K562 (cell line): ENCODE data around the gene SELENOT. TPM values are rescaled to one million over a fixed set of nuclear protein-coding genes. Genes with fewer than 3 reads are reported as not detected.

Experiments
- ATAC-seq: fragments of 200-7000 bp; cut with Tn5 transposase; 3 replicates; pipeline ENCODE4 v1.9.1; 2020; ENCODE audit warnings: moderate library complexity
- BruUV-seq: library from RNA; stranded (reverse); fragments of 400-500 nt; replicated peaks from 2 replicates; lab custom pipeline; 2021; lab: Mats Ljungman, UMichigan
- CTCF ChIA-PET: fragments of 300-600 bp; formaldehyde crosslinking; extraction: SDS; loops from one replicate; lab custom pipeline; 2021; ENCODE audit warnings: low intra/inter-chr PET ratio; lab: Yijun Ruan, JAX
- POLR2A ChIA-PET: fragments of 300-600, 350-650 bp; sonication (Branson Sonifier 250); formaldehyde crosslinking; extraction: SDS; loops from one replicate; lab custom pipeline; 2021; ENCODE audit warnings: antibody characterized with exemption, inconsistent platforms; lab: Yijun Ruan, JAX
- DNase-seq, 4 experiments: peaks; one replicate each; pipeline versions ENCODE4 v3.0.0 to v3.0.0-alpha.2; 2011 to 2018; ENCODE audit warnings: low spot score in 3 of 4, mixed read lengths in 3 of 4; ENCODE audit errors: extremely low read depth in 1 of 4
- FAIRE-seq: peaks from 2 replicates; lab custom pipeline; 2011; peaks lifted over from hg19 to GRCh38; lab: Jason Lieb, UNC
- H2AFZ ChIP-seq: 2 replicates; pipeline ENCODE4 v1.6.0; 2011; ENCODE audit warnings: low read depth, low read length, control low read depth, inconsistent platforms
- H3K27ac ChIP-seq: fragments of 200-600 bp; 3 replicates; pipeline ENCODE4 v1.8.0; 2011; ENCODE audit warnings: low read depth, mild to moderate bottlenecking, control low read depth, inconsistent platforms, low read length, moderate library complexity, mixed read lengths; ENCODE audit errors: extremely low read depth
- H3K27me3 ChIP-seq, 2 experiments: fragments of 300-600 bp in 1 of 2; 2 replicates in 1 of 2; 3 replicates in 1 of 2; pipeline versions ENCODE4 v1.6.0 to v1.8.0; 2011; ENCODE audit warnings: inconsistent platforms in 2 of 2, low read length in 2 of 2, mild to moderate bottlenecking in 1 of 2, mixed read lengths in 1 of 2, moderate library complexity in 1 of 2; ENCODE audit not compliant: control insufficient read depth in 2 of 2, insufficient read depth in 2 of 2
- H3K36me3 ChIP-seq: fragments of 300-600 bp; 3 replicates; pipeline ENCODE4 v1.8.0; 2011; ENCODE audit warnings: mild to moderate bottlenecking, low read length, inconsistent platforms; ENCODE audit not compliant: control insufficient read depth, insufficient read depth
- H3K4me1 ChIP-seq, 2 experiments: fragments of 200-600 bp in 1 of 2; replicated peaks in 1 of 2; 2 replicates in 1 of 2; 3 replicates in 1 of 2; pipeline versions ENCODE4 v1.5.1 to v1.8.0; 2011; ENCODE audit warnings: inconsistent platforms in 2 of 2, low read length in 2 of 2, mild to moderate bottlenecking in 1 of 2, mixed read lengths in 1 of 2, moderate library complexity in 1 of 2; ENCODE audit not compliant: control insufficient read depth in 2 of 2, insufficient read depth in 2 of 2
- H3K4me2 ChIP-seq: 2 replicates; pipeline ENCODE4 v1.6.1; 2011; ENCODE audit warnings: low read length, control low read depth, inconsistent platforms, mixed read lengths; ENCODE audit not compliant: insufficient read depth
- H3K4me3 ChIP-seq: fragments of 200-600 bp; sonication (generic), shearing (Covaris generic); 2 replicates; pipeline ENCODE4 v1.5.1; 2016; ENCODE audit warnings: control low read depth, inconsistent platforms
- H3K79me2 ChIP-seq: fragments of 200-600 bp; 3 replicates; pipeline ENCODE4 v1.8.0; 2011; ENCODE audit warnings: low read length, inconsistent platforms; ENCODE audit not compliant: control insufficient read depth, insufficient read depth
- H3K9ac ChIP-seq, 2 experiments: 2 replicates each; pipeline versions ENCODE4 v1.6.0 to v1.6.1; 2011; ENCODE audit warnings: low read depth in 2 of 2, low read length in 2 of 2, control low read depth in 1 of 2, inconsistent platforms in 1 of 2, mild to moderate bottlenecking in 1 of 2, mixed read lengths in 1 of 2; ENCODE audit not compliant: insufficient read depth in 1 of 2
- H3K9me1 ChIP-seq: one replicate; pipeline ENCODE4 v1.6.0; 2011; ENCODE audit warnings: inconsistent platforms, mild to moderate bottlenecking, low read length, moderate library complexity; ENCODE audit not compliant: control insufficient read depth, insufficient read depth
- H3K9me3 ChIP-seq: replicated peaks from 2 replicates; pipeline ENCODE4 v1.5.1; 2011; ENCODE audit warnings: low read depth, low read length, inconsistent platforms; ENCODE audit not compliant: control insufficient read depth, insufficient read depth
- H4K20me1 ChIP-seq: replicated peaks from 2 replicates; pipeline ENCODE4 v1.6.1; 2011; ENCODE audit warnings: low read length, inconsistent platforms, mixed read lengths; ENCODE audit not compliant: control insufficient read depth, insufficient read depth
- PYGO2 ChIP-seq: fragments of 450-650 bp; IDR thresholded peaks from 2 replicates; pipeline ENCODE4 v1.6.1; 2016; ENCODE audit warnings: mild to moderate bottlenecking, missing genetic modification characterization, moderate library complexity, missing compliant biosample characterization
- ZBTB5 ChIP-seq: fragments of 450-650 bp; IDR thresholded peaks from 2 replicates; pipeline ENCODE4 v1.6.1; 2017; ENCODE audit warnings: antibody characterized with exemption
- ZFP36 ChIP-seq: fragments of 150-350 bp; IDR thresholded peaks from 2 replicates; pipeline ENCODE4 v1.6.1; 2018; ENCODE audit warnings: low read length, low read depth; ENCODE audit not compliant: partially characterized antibody
- WGBS: fragments of 100-300 bp; shearing (Covaris generic); methylation state at CpG from one replicate; pipeline ENCODE4 v1.1.6; 2016; ENCODE audit warnings: low coverage, mixed read lengths; ENCODE audit not compliant: insufficient coverage; ENCODE audit errors: missing lambda C conversion rate; 5-methylcytosine and 5-hydroxymethylcytosine counted together
- in situ Hi-C: fragments of 300-500 bp; cut with MboI; formaldehyde crosslinking; loops from 4 replicates; pipeline ENCODE4 v1.15.0; 2018; ENCODE audit warnings: inconsistent platforms, mixed read lengths
- intact Hi-C: fragments of 100-400 bp; cut with micrococcal nuclease; formaldehyde crosslinking; loops from 2 replicates; pipeline ENCODE4 v1.14.2; 2022
- polyA plus RNA-seq, 8 experiments: library from polyadenylated mRNA; depleted of rRNA in 4 of 8; stranded (reverse) in 5 of 8; unstranded in 3 of 8; fragments of >200 nt; fragmentation: Nextera tagmentation in 2 of 8; fragmentation: Illumina TruSeq in 1 of 8; extraction: Ambion mirVana in 2 of 8; extraction: Trizol in 1 of 8; gene quantifications; 2 replicates each; pipeline versions ENCODE4 v1.2.1 to v1.2.3, GENCODE V29; 2011 to 2014; ENCODE audit warnings: inconsistent platforms in 1 of 8, missing spikeins in 1 of 8
- total RNA-seq, 7 experiments: library from RNA; depleted of rRNA in 6 of 7; stranded (reverse); fragments of >200 nt in 6 of 7; fragmentation: Illumina TruSeq in 2 of 7; extraction: Trizol in 2 of 7; gene quantifications; 2 replicates each; pipeline versions ENCODE4 v1.2.1 to v1.2.3, GENCODE V29; 2011 to 2021; ENCODE audit warnings: low replicate concordance in 1 of 7
- TF ChIP-seq, protein P1 (sequence below): fragments of 450-650 bp; IDR thresholded peaks from 2 replicates; pipeline ENCODE4 v1.6.1; 2016; ENCODE audit warnings: low read depth

SELENOT gene
- total and polyA plus RNA-seq, 9 of the 15 experiments (the other 6 are each of a cell fraction or from before 2014, with no cell fraction given) = 33.0 to 411 (median 91.9) TPM

DNA sequence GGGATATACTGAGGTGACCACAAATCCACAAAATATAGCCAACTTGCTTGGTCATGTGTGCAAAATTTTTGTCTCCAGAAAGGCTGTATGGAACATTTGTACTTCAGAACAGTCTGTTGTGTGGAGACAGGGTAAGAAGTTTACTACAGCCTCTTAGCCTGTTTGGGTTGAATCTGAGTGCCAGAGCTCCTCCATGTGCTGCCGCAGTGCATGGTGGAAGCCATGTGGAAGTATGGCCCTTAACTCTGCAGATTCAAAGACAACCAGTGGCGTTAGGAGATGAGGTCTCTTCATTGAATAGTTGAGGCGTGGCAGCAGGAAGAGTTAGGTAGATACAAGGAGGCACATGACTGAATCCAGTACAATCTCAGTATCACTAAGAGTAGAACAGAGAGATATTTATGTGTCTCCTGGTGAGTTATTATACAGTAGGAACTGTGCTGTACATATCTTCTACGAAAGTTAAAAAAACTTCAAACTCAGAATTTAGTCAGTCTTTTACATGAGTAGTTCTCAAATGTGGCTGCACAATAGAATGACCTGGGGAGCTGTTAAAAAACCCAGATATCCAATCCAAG, 47.2 kb upstream of the SELENOT start:
- CTCF ChIA-PET = no interaction called here
- Histone ChIP-seq H3K4me2 (no peak overlapping the region), H3K27ac (no peak overlapping the region), H3K9ac (no peak overlapping the region), H4K20me1 (0 out of 2 replicates have a peak, but pooled peaks cover 4% of the 10 kb centered on the region), H3K9me3 (no peaks in the 10 kb centered on the region), H3K79me2 (peaks cover 78% of the 10 kb centered on the region), H2AFZ (no peak overlapping the region), H3K4me1 (no peaks in the 10 kb centered on the region), H3K9me1 (no peaks in the 10 kb centered on the region), H3K4me3 (no peak overlapping the region), H3K27me3 (no peaks in the 10 kb centered on the region), H3K36me3 (peaks cover 86% of the 10 kb centered on the region)
- BruUV-seq = no TSS peak
- in situ Hi-C loops (no loop called here), intact Hi-C loops (no loop called here)
- FAIRE-seq (no peak), DNase-seq (no peak), ATAC-seq (peak; percentile 71)
- WGBS = 83% methylated on average over 4 of the region's 4 CpGs
- TF ChIP-seq PYGO2 (tag) = no peak
- POLR2A ChIA-PET = interaction anchor here (1.7 to 1.9 kb wide), 2 partner anchors 10 to 21 kb away, joined by 6 to 9 read pairs; partner anchors contain the start of genes EIF2A and SERP1

DNA sequence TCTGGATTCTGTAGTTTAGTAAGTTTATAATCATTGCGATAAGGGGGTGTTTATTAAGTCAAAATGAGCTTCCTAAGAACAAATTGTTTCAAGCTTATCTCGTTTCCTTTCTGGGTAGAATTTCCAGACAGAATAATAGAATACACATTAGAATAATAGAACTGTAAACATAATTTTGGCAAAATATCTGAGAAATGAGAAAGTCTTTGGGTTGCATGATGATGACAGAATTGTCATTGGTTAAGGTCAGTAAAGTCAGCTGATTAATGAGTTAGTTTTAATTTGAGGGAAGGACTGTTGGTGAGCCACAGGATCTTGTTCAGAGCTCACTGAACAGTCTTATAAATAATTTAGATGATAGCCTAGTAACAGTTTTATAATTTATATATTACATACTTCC, 46.3 kb upstream of the SELENOT start:
- peaks cover 86% of the 10 kb centered on the region for H3K36me3 ChIP-seq
- FAIRE-seq = no peak
- H3K4me2 ChIP-seq = no peak overlapping the region
- ChIA-PET CTCF (no interaction called here), POLR2A (interaction anchor here (1.0 to 1.9 kb wide), 4 partner anchors 8 to 20 kb away, joined by 3 to 9 read pairs (median 5); partner anchors contain the start of genes EIF2A and SERP1)
- no peak overlapping the region for H2AFZ ChIP-seq
- DNase-seq = no peak
- H3K27me3 ChIP-seq = no peaks in the 10 kb centered on the region
- in situ Hi-C loops (no loop called here), intact Hi-C loops (no loop called here)
- ATAC-seq = no peak
- H3K4me3 ChIP-seq = no peak overlapping the region
- H3K27ac ChIP-seq = no peak overlapping the region
- no peaks in the 10 kb centered on the region for H3K9me1 ChIP-seq
- no peak overlapping the region for H3K9ac ChIP-seq
- H3K4me1 ChIP-seq = no peaks in the 10 kb centered on the region
- BruUV-seq = no TSS peak
- WGBS = 93% methylated on average over 2 of the region's 2 CpGs
- H3K79me2 ChIP-seq = peaks cover 70% of the 10 kb centered on the region
- no peaks in the 10 kb centered on the region for H3K9me3 ChIP-seq
- H4K20me1 ChIP-seq = 0 out of 2 replicates have a peak, but pooled peaks cover 4% of the 10 kb centered on the region
- no peak for TF ChIP-seq ZBTB5
- no peak for TF ChIP-seq ZFP36
- TF ChIP-seq, protein P1, sequence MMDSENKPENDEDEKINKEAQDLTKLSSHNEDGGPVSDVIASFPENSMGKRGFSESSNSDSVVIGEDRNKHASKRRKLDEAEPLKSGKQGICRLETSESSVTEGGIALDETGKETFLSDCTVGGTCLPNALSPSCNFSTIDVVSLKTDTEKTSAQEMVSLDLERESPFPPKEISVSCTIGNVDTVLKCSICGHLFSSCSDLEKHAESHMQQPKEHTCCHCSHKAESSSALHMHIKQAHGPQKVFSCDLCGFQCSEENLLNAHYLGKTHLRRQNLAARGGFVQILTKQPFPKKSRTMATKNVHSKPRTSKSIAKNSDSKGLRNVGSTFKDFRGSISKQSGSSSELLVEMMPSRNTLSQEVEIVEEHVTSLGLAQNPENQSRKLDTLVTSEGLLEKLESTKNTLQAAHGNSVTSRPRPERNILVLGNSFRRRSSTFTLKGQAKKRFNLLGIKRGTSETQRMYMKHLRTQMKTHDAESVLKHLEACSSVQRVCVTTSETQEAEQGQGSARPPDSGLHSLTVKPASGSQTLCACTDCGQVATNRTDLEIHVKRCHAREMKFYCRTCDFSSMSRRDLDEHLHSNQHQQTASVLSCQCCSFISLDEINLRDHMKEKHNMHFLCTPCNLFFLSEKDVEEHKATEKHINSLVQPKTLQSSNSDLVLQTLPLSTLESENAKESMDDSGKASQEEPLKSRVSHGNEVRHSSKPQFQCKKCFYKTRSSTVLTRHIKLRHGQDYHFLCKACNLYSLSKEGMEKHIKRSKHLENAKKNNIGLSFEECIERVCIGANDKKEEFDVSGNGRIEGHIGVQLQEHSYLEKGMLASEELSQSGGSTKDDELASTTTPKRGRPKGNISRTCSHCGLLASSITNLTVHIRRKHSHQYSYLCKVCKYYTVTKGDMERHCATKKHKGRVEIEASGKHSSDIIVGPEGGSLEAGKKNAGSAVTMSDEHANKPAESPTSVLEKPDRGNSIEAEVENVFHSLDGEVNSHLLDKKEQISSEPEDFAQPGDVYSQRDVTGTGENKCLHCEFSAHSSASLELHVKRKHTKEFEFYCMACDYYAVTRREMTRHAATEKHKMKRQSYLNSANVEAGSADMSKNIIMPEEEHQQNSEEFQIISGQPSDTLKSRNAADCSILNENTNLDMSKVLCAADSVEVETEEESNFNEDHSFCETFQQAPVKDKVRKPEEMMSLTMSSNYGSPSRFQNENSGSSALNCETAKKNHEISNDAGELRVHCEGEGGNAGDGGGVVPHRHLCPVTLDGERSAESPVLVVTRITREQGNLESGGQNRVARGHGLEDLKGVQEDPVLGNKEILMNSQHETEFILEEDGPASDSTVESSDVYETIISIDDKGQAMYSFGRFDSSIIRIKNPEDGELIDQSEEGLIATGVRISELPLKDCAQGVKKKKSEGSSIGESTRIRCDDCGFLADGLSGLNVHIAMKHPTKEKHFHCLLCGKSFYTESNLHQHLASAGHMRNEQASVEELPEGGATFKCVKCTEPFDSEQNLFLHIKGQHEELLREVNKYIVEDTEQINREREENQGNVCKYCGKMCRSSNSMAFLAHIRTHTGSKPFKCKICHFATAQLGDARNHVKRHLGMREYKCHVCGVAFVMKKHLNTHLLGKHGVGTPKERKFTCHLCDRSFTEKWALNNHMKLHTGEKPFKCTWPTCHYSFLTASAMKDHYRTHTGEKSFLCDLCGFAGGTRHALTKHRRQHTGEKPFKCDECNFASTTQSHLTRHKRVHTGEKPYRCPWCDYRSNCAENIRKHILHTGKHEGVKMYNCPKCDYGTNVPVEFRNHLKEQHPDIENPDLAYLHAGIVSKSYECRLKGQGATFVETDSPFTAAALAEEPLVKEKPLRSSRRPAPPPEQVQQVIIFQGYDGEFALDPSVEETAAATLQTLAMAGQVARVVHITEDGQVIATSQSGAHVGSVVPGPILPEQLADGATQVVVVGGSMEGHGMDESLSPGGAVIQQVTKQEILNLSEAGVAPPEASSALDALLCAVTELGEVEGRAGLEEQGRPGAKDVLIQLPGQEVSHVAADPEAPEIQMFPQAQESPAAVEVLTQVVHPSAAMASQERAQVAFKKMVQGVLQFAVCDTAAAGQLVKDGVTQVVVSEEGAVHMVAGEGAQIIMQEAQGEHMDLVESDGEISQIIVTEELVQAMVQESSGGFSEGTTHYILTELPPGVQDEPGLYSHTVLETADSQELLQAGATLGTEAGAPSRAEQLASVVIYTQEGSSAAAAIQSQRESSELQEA = no peak
